ENCODE results near the gene KRT35. TPM values are rescaled to one million over a fixed set of nuclear protein-coding genes. Genes with fewer than 3 reads are reported as not detected.

The KRT35 gene
- total RNA-seq, 2 donors from 2014 or later, result not detected

DNA sequence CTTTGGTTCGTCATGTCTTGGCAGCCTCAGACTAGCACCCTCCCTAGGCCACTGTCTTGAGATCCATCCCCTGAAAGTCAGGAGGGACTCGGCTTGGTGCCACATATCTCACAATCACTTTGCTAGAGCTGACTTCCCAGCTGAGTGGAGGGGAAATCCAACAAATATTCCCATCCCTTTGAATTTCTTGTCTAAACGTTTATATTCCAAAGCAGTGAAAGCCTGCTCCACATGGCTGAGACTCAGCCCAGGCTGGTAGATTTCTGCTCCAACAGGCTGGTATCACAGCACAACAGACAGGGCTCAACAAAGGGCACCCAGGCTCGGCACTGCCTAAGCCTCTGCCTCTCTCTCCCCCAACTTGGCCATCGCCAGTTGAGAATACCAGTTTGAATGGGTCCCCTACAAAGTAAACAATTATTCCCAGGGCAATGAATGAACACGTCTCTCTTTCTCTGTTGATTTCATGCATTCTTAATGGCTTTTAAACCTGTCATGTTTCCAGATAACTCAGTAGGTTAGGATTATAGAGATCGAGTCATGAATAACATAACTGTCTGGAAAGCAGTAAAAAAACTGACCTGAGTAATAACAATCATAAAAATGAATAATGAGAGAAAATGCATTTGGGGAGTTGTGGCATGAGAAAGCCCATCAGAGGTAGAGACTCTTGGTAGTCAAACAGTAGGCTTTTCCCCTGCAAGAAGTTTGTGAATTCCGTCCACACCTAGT is 23.5 kb upstream of the KRT35 start:
- H3K9me3 Mint-ChIP-seq, result no peaks in the 10 kb centered on the region
- no peak for ATAC-seq (replicated peaks)
- no peaks in the 10 kb centered on the region for H3K27me3 Mint-ChIP-seq
- H3K4me1 Mint-ChIP-seq, result peaks cover 6% of the 10 kb centered on the region
- H3K27ac Mint-ChIP-seq, result no peak overlapping the region
- H3K36me3 Mint-ChIP-seq (ENCODE audit: low read depth), result no peaks in the 10 kb centered on the region
- H3K4me3 Mint-ChIP-seq, result no peak overlapping the region

DNA sequence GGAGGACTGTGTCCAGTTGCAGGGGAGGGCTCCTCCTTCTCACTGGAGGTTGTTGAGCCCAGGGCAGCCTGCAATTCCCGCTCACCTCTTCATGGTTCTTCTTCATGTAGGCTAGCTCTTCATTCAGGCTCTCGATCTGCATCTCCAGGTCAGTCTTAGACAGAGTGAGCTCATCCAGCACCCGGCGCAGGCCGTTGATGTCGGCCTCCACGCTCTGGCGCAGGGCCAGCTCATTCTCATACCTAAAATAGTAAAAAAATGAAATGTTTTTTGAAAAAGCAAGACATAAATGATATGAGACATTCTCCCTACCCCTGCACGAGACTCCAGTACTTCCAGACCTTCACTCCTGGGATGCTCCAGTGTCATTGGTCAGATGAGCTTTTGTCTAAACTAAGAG is 22.3 kb upstream of the KRT35 start:
- H3K36me3 Mint-ChIP-seq (ENCODE audit: low read depth), result no peaks in the 10 kb centered on the region
- no peak overlapping the region for H3K27ac Mint-ChIP-seq
- no peaks in the 10 kb centered on the region for H3K9me3 Mint-ChIP-seq
- no peak for ATAC-seq (replicated peaks)
- H3K4me3 Mint-ChIP-seq, result no peak overlapping the region
- peaks cover 6% of the 10 kb centered on the region for H3K4me1 Mint-ChIP-seq
- no peaks in the 10 kb centered on the region for H3K27me3 Mint-ChIP-seq

DNA sequence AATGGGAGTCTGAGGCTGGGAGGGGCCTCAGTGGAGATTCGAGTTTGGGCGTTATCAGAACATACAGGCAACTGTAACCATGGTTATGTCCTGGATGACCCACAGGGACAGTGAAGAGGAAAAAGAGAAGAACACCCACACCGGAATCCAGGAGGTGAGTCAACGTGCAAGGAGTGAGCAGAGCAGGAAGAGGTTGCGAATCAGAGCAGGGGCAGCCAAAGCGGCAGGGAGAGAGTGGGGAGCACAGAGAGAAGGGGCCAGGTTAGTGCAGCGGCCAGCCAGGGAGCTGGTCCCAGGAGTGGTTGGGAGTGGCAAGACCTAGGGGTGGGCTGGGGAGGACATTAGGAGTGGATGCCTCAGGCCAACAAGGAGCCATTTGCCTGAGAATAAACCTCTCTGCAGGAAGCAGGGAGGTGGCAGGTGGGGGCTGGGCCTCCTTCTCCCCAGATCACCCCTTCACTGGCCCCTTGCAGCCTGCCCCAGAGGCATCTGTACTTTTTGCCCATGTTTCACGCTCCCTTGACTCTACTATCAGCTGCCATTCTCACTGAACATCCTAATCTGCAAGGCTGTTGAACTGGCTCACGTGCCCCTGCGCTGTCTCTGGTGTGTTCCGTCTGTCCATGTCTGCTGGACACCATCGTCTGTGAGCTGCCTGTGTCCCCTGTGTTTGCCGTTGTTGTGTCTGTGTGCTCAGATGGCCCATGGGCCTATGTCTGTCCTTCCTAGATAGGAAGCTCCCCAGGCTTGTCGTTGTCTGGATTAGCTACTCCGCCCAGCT is 19.4 kb upstream of the KRT35 start:
- ATAC-seq (replicated peaks), result peak; percentile 50
- H3K4me1 Mint-ChIP-seq, result peaks cover 13% of the 10 kb centered on the region
- H3K9me3 Mint-ChIP-seq, result no peaks in the 10 kb centered on the region
- no peak overlapping the region for H3K4me3 Mint-ChIP-seq
- H3K27ac Mint-ChIP-seq, result peak overlapping the region; percentile 30
- no peaks in the 10 kb centered on the region for H3K36me3 Mint-ChIP-seq (ENCODE audit: low read depth)
- no peaks in the 10 kb centered on the region for H3K27me3 Mint-ChIP-seq

DNA sequence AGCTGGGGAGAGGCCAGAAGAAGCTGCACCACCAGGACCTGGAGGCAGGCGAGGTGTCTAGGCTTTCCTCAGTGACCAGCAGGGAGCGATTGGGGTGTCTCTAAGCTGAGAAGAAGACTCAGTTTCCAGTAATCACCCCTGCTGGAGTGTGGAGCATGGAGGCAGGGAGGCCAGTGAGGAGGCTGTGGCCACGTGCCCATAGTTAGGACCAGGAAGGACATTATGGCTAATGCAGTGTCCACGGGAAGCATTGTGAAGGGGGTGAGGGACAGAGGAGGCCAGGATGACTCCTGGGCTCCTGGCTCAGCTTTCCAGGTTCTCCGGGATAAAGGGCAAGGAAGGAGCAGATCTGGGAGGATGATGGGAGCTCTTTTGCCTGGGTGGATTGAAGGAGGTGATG is 18.8 kb upstream of the KRT35 start:
- H3K27ac Mint-ChIP-seq, result peak overlapping the region; percentile 30
- no peaks in the 10 kb centered on the region for H3K36me3 Mint-ChIP-seq (ENCODE audit: low read depth)
- H3K4me3 Mint-ChIP-seq, result no peak overlapping the region
- no peaks in the 10 kb centered on the region for H3K9me3 Mint-ChIP-seq
- no peaks in the 10 kb centered on the region for H3K27me3 Mint-ChIP-seq
- peaks cover 13% of the 10 kb centered on the region for H3K4me1 Mint-ChIP-seq
- no peak for ATAC-seq (replicated peaks)

DNA sequence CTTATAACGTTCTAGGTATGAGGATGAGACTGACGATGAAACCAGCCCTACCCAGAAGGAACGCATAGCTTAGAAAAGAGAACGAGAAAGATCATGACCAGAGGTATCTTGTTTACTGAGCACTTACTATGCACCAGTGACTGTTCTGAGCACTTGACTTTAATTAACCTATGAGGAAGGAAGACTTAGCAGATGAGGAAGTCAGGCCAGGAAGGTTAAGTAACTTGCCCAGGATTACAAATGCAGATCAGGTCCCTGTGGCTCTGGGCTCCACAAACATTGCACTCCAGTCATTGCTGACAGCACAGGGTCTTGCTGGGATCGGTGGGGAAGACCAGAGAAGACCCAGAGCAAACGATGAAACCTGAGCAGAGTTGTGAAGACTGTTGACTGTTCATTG is 17.3 kb upstream of the KRT35 start:
- Mint-ChIP-seq H3K27me3 (no peaks in the 10 kb centered on the region), H3K27ac (no peak overlapping the region), H3K9me3 (no peaks in the 10 kb centered on the region), H3K4me3 (no peak overlapping the region), H3K36me3 (ENCODE audit: low read depth) (no peaks in the 10 kb centered on the region), H3K4me1 (peaks cover 13% of the 10 kb centered on the region)
- ATAC-seq (replicated peaks), result no peak

DNA sequence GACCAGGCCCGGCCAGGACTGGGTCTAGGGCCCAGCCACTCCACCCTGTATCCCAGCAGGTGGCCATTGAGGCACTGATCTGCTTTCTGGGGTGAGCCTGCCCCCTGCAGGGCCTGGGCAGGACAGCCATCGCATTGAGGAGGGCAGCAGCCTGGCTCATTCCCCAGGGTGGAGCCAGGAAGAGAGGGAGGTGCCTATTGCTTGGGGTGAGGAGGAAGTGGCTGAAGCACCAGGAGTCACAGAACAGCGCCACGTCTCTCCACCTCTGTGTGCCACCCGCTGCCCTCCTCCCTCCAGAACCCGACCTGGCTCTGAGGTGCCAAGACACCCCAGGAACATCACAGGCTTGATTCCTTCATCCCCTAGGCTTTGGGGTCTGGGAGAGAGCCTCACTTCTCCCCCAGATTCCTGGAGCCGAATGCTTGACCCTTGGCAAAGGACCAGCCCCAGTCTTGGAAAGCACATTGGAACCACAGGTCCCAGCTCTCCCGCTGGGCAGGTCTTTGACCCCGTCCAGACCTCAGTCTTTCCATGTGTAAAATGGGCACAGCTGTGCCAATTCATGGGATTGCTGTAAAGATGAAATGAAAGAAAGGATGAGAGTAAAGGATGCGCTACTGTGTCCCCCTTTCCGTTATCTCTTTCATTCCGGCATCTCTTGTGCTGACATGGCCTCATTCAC is 16.0 kb upstream of the KRT35 start:
- H3K4me1 Mint-ChIP-seq, result peaks cover 13% of the 10 kb centered on the region
- ATAC-seq (replicated peaks), result peak; percentile 98
- H3K27me3 Mint-ChIP-seq, result no peaks in the 10 kb centered on the region
- no peaks in the 10 kb centered on the region for H3K9me3 Mint-ChIP-seq
- no peaks in the 10 kb centered on the region for H3K36me3 Mint-ChIP-seq (ENCODE audit: low read depth)
- H3K27ac Mint-ChIP-seq, result peak overlapping the region; percentile 84
- peak overlapping the region; percentile 34 for H3K4me3 Mint-ChIP-seq

DNA sequence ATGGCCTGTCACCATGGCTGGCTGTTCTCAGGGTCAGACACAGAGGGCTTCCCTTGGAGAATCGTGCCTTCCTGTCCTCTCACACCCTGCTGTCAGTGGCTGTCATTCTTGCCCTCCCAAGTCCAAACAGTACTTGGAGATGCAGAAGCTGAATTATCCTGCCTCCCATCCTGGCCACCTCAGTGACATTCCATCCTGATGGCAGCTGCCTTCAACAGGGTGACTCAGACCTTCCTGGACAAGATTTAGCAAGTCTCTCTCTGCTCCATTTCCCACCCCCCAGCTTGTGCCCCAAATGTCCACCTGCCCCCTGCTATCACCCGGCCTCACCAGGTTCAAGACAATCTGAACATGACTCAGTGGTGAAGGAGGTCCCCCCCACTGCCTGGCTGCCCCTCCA is 13.6 kb upstream of the KRT35 start:
- Mint-ChIP-seq H3K4me3 (no peak overlapping the region), H3K27ac (no peak overlapping the region), H3K36me3 (ENCODE audit: low read depth) (no peaks in the 10 kb centered on the region), H3K4me1 (peaks cover 7% of the 10 kb centered on the region), H3K27me3 (no peaks in the 10 kb centered on the region), H3K9me3 (no peaks in the 10 kb centered on the region)
- no peak for ATAC-seq (replicated peaks)

DNA sequence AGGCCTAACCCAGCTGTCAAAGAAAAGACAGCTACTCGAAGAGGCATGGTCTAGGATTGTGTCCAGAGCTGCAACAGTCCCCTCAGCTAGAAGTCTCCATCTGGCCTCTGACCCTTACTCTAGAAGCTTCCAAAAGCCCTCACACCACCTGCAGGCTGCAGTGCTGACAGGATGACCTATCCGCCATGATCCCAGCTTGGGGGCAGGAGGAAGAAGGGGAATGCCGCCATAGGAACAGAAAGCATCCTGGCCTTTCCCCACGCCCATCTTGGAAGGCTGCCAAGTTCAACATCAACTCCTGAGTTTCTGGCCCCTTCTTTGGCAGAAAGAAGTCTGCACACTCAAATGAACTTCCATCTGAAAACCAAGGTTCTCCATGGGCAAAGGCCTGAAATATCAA is 11.8 kb upstream of the KRT35 start:
- Mint-ChIP-seq H3K27ac (no peak overlapping the region), H3K9me3 (no peaks in the 10 kb centered on the region), H3K4me3 (no peak overlapping the region), H3K27me3 (no peaks in the 10 kb centered on the region), H3K36me3 (ENCODE audit: low read depth) (no peaks in the 10 kb centered on the region), H3K4me1 (peaks cover 7% of the 10 kb centered on the region)
- ATAC-seq (replicated peaks), result no peak

DNA sequence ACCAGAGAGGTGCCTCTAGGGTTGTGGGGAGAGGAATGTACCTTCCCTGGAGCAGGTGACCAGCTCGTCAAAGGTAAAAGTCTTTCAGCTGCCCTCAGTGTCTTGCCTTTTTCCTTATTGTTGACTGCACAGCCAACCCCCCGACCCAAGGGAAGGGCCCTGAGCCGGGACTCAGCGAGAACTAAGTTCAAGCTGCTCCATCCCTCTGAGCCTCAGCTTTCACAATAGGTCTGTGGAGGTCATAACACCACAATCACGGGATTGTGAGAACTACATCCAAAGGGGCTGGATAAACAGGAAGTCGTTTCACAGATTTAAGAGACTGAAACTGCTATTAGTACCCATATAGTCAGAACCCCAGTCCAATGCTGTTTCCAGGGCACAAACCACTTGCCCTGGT is 11.4 kb upstream of the KRT35 start:
- H3K36me3 Mint-ChIP-seq (ENCODE audit: low read depth), result no peaks in the 10 kb centered on the region
- H3K9me3 Mint-ChIP-seq, result no peaks in the 10 kb centered on the region
- no peaks in the 10 kb centered on the region for H3K27me3 Mint-ChIP-seq
- no peak overlapping the region for H3K4me3 Mint-ChIP-seq
- peak overlapping the region; percentile 78 for H3K27ac Mint-ChIP-seq
- ATAC-seq (replicated peaks), result no peak
- peaks cover 7% of the 10 kb centered on the region for H3K4me1 Mint-ChIP-seq

DNA sequence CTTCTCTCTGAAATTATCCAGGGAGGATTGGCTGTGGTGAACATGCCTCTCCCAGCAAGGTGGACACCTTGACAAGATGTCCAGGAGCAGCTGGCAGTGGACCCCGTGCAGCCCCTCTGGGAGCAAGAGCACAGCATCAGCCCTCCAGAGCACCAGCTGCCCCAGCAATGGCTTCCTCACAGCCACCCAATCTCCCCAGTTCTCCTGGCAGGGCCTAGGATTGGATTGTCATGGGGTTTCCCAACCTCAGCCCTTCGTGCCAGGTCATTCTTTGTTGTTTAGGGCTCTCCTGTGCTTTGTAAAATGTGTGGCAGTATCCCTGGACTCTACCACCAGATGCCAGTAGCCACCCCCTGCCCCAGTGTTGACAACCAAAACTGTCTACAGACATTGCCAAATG is 10.5 kb upstream of the KRT35 start:
- Mint-ChIP-seq H3K36me3 (ENCODE audit: low read depth) (no peaks in the 10 kb centered on the region), H3K4me1 (peaks cover 2% of the 10 kb centered on the region), H3K27ac (peak overlapping the region; percentile 78), H3K9me3 (no peaks in the 10 kb centered on the region), H3K27me3 (no peaks in the 10 kb centered on the region), H3K4me3 (no peak overlapping the region)
- ATAC-seq (replicated peaks), result no peak

DNA sequence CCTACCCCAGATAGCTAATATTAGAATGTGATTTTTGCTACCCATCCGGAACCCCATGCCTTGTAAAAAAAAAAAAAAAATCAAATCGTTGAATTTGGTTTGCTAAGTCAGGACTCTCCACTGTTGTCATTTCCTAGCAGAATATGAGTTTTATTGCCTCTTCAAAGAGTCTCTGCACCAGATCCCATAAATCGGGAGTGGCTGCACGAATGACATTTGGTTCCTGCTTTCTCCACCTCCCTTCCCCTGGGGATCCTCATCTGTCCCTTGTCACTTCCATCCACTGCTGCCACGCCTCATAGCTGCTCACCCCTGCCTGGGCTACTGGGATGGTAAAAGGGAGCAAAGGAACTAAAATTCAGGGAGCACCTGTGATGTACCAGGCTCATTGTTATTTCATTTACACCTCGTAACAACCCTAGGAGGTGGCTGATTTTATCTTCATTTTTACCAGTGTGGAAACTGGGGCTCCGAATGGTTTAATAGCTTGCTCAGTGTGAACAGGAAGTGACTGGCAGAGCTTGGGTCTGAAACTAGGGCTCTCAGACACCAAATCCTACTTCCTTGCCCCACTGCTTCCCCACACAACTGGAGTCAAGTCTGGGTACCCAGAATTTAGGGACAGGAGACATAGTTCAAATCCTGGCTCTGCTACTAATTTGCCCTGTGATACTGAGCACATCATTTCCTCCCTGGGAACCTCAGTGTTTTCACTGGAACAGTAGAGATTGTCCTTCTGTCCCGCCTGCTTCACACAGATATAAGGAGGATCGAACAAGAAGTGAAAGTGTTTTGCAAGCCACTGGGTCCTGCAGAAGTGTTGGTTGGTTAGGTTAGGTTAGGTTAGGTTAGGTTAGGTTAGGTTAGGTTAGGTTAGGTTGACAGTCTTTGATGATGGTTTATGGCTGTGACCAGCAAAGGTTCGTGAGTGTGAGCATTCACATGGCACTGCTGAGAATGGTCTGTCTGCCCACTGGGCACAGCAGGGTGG is 9.3 kb upstream of the KRT35 start:
- H3K9me3 Mint-ChIP-seq, result no peaks in the 10 kb centered on the region
- no peaks in the 10 kb centered on the region for H3K36me3 Mint-ChIP-seq (ENCODE audit: low read depth)
- no peaks in the 10 kb centered on the region for H3K27me3 Mint-ChIP-seq
- H3K27ac Mint-ChIP-seq, result peak overlapping the region; percentile 7
- ATAC-seq (replicated peaks), result no peak
- H3K4me3 Mint-ChIP-seq, result no peak overlapping the region
- H3K4me1 Mint-ChIP-seq, result no peaks in the 10 kb centered on the region

DNA sequence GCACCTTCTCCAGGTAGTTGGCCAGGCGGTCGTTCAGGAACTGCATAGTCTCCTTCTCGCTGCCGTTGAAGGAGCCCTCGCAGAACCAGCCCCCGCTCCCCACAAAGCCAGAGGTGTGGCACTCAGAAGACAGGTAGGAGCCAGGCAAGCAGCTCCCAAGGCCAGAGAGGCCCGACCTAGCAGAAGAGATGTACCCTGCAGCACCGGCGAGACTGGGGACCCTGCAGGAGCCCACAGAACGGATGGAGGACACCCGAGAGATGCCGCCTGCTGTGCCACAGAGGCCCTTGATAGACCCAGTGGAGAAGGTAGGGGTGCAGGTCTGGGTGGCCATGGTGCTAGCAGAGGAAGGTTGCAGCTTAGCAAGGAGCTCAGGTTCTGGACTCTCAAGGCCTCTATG is 8.6 kb upstream of the KRT35 start, which contains the start of gene KRT36:
TSS of gene KRT36 (minus strand) at position 380 of the 400 bp plus-strand sequence. CDS start at position 334, 46 bp downstream.
- H3K4me1 Mint-ChIP-seq, result no peaks in the 10 kb centered on the region
- H3K9me3 Mint-ChIP-seq, result no peaks in the 10 kb centered on the region
- no peaks in the 10 kb centered on the region for H3K36me3 Mint-ChIP-seq (ENCODE audit: low read depth)
- ATAC-seq (replicated peaks), result no peak
- H3K4me3 Mint-ChIP-seq, result no peak within 1 kb of the TSS
- H3K27me3 Mint-ChIP-seq, result no peaks in the 10 kb centered on the region
- peak within 1 kb of the TSS; percentile 7 for H3K27ac Mint-ChIP-seq

DNA sequence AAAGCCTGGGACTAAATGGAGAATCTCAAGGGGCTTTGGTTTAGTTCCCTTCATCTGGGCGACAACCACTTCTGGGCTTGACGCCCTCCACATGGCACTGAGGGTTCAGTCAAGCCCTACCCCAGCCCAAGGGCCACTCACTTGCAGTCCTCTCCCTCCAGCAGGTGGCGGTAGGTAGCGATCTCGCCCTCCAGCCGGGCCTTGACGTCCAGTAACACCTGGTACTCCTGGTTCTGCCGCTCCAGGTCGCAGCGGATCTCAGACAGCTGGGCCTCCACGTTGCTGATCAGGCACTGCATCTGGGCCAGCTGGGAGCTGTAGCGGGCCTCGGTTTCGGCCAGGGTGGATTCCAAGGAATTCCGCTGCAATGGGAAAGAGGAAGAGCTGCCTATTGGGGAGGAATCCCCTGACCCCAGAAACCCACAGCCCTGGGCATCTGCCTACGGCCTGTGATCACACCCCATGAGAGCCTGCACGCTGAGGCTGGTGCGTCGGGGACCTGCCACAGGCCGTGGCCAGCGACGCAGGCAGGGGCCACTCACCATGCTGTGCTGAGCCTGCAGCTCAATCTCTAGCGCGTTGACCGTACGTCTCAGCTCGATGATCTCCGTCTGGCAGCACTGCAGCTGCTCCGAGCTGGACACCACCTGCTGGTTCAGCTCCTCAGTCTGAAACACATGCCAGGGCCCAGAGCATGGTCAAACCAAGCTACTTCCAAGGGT is 6.0 kb upstream of the KRT35 start:
- Mint-ChIP-seq H3K9me3 (no peaks in the 10 kb centered on the region), H3K27ac (no peak overlapping the region), H3K27me3 (no peaks in the 10 kb centered on the region), H3K4me3 (no peak overlapping the region), H3K4me1 (no peaks in the 10 kb centered on the region), H3K36me3 (ENCODE audit: low read depth) (no peaks in the 10 kb centered on the region)
- ATAC-seq (replicated peaks), result peak; percentile 50

All from activated T-helper 17 cell treated with anti-CD3 and anti-CD28 coated beads, Interleukin-2, amount 50 U/mL, for 72 hours (primary cell).